ENCODE data around the gene SMIM20. TPM values are rescaled to one million over a fixed set of nuclear protein-coding genes. Genes with fewer than 3 reads are reported as not detected.

SMIM20 gene
- total and polyA plus RNA-seq, 4 experiments from 2014 or later, result 16.9 to 78.9 (median 33.0) TPM

- H3K36me3 ChIP-seq (ENCODE audit: insufficient read depth, low read length), result no peaks in the 10 kb centered on the region
- H3K4me1 Mint-ChIP-seq, result peaks cover 0 to 4% (median 0%) of the 10 kb centered on the region in 4 donors
- no peaks in the 10 kb centered on the region for H3K9me3 Mint-ChIP-seq
- no peaks in the 10 kb centered on the region for H3K4me1 ChIP-seq (ENCODE audit: insufficient read depth, low read length)
- H3K27ac ChIP-seq (ENCODE audit: low read depth, low read length), result no peak overlapping the region
- H3K36me3 Mint-ChIP-seq, result peaks cover 0 to 7% of the 10 kb centered on the region in 2 donors
- H3K9me3 ChIP-seq (ENCODE audit: control insufficient read depth in 1 of 2, low read length in 2 of 2), result no peaks in the 10 kb centered on the region
- H3K27me3 Mint-ChIP-seq, result no peaks in the 10 kb centered on the region
- no peak overlapping the region for H3K4me3 ChIP-seq (ENCODE audit: low read length in 2 of 2)
- intact Hi-C loops (cut with micrococcal nuclease), result no loop called here
- no peak overlapping the region for H3K4me3 Mint-ChIP-seq
- ChIA-PET POLR2A (ENCODE audit: partially characterized antibody) (no interaction called here), CTCF (ENCODE audit: partially characterized antibody) (no interaction called here)
- no peak overlapping the region for H3K27ac Mint-ChIP-seq
- H3K27me3 ChIP-seq (ENCODE audit: insufficient read depth, low read length), result no peaks in the 10 kb centered on the region
- no peak for DNase-seq
Measured at GRCh38 chr4:25890571-25891485, 23.2 kb upstream of the SMIM20 start.

- ChIA-PET POLR2A (ENCODE audit: partially characterized antibody) (no interaction called here), CTCF (ENCODE audit: partially characterized antibody) (no interaction called here)
- no peaks in the 10 kb centered on the region for H3K4me1 ChIP-seq (ENCODE audit: insufficient read depth, low read length)
- DNase-seq, result no peak
- no peak overlapping the region for H3K27ac ChIP-seq (ENCODE audit: low read depth, low read length)
- Mint-ChIP-seq H3K4me1 (peaks cover 0 to 4% (median 0%) of the 10 kb centered on the region in 4 donors), H3K36me3 (peaks cover 0 to 7% of the 10 kb centered on the region in 2 donors), H3K9me3 (no peaks in the 10 kb centered on the region), H3K27me3 (no peaks in the 10 kb centered on the region), H3K27ac (no peak overlapping the region), H3K4me3 (no peak overlapping the region)
- H3K4me3 ChIP-seq (ENCODE audit: low read length in 2 of 2), result no peak overlapping the region
- no peaks in the 10 kb centered on the region for H3K36me3 ChIP-seq (ENCODE audit: insufficient read depth, low read length)
- H3K9me3 ChIP-seq (ENCODE audit: control insufficient read depth in 1 of 2, low read length in 2 of 2), result no peaks in the 10 kb centered on the region
- H3K27me3 ChIP-seq (ENCODE audit: insufficient read depth, low read length), result no peaks in the 10 kb centered on the region
- intact Hi-C loops (cut with micrococcal nuclease), result no loop called here
Measured at GRCh38 chr4:25892796-25893195, 21.2 kb upstream of the SMIM20 start.

GRCh38 chr4:25896776-25897539 is 17.1 kb upstream of the SMIM20 start:
- Histone ChIP-seq H3K36me3 (ENCODE audit: insufficient read depth, low read length) (no peaks in the 10 kb centered on the region), H3K27me3 (ENCODE audit: insufficient read depth, low read length) (no peaks in the 10 kb centered on the region), H3K9me3 (ENCODE audit: control insufficient read depth in 1 of 2, low read length in 2 of 2) (no peaks in the 10 kb centered on the region), H3K27ac (ENCODE audit: low read depth, low read length) (no peak overlapping the region), H3K4me1 (ENCODE audit: insufficient read depth, low read length) (no peaks in the 10 kb centered on the region), H3K4me3 (ENCODE audit: low read length in 2 of 2) (no peak overlapping the region)
- DNase-seq, result no peak
- H3K4me3 Mint-ChIP-seq, result no peak overlapping the region
- ChIA-PET POLR2A (ENCODE audit: partially characterized antibody) (no interaction called here), CTCF (ENCODE audit: partially characterized antibody) (no interaction called here)
- no peaks in the 10 kb centered on the region for H3K4me1 Mint-ChIP-seq
- peaks cover 0 to 7% of the 10 kb centered on the region in 2 donors for H3K36me3 Mint-ChIP-seq
- H3K9me3 Mint-ChIP-seq, result no peaks in the 10 kb centered on the region
- intact Hi-C loops (cut with micrococcal nuclease), result no loop called here
- no peaks in the 10 kb centered on the region for H3K27me3 Mint-ChIP-seq
- no peak overlapping the region for H3K27ac Mint-ChIP-seq

GRCh38 chr4:25900310-25900709 is 13.7 kb upstream of the SMIM20 start:
- DNase-seq, result no peak
- Mint-ChIP-seq H3K4me3 (no peak overlapping the region), H3K36me3 (peaks cover 0 to 4% of the 10 kb centered on the region in 2 donors), H3K27me3 (peaks cover 0 to 1% of the 10 kb centered on the region in 2 donors), H3K9me3 (no peaks in the 10 kb centered on the region), H3K27ac (no peak overlapping the region), H3K4me1 (no peaks in the 10 kb centered on the region)
- Histone ChIP-seq H3K9me3 (ENCODE audit: control insufficient read depth in 1 of 2, low read length in 2 of 2) (no peaks in the 10 kb centered on the region), H3K36me3 (ENCODE audit: insufficient read depth, low read length) (no peaks in the 10 kb centered on the region), H3K4me1 (ENCODE audit: insufficient read depth, low read length) (no peaks in the 10 kb centered on the region), H3K27ac (ENCODE audit: low read depth, low read length) (no peak overlapping the region), H3K27me3 (ENCODE audit: insufficient read depth, low read length) (no peaks in the 10 kb centered on the region), H3K4me3 (ENCODE audit: low read length in 2 of 2) (no peak overlapping the region)
- ChIA-PET CTCF (ENCODE audit: partially characterized antibody) (no interaction called here), POLR2A (ENCODE audit: partially characterized antibody) (no interaction called here)
- intact Hi-C loops (cut with micrococcal nuclease), result no loop called here

- intact Hi-C loops (cut with micrococcal nuclease), result no loop called here
- Histone ChIP-seq H3K9me3 (ENCODE audit: control insufficient read depth in 1 of 2, low read length in 2 of 2) (no peaks in the 10 kb centered on the region), H3K27me3 (ENCODE audit: insufficient read depth, low read length) (no peaks in the 10 kb centered on the region), H3K4me3 (ENCODE audit: low read length in 2 of 2) (no peak overlapping the region), H3K27ac (ENCODE audit: low read depth, low read length) (no peak overlapping the region), H3K4me1 (ENCODE audit: insufficient read depth, low read length) (no peaks in the 10 kb centered on the region), H3K36me3 (ENCODE audit: insufficient read depth, low read length) (no peaks in the 10 kb centered on the region)
- H3K9me3 Mint-ChIP-seq, result no peaks in the 10 kb centered on the region
- POLR2A ChIA-PET (ENCODE audit: partially characterized antibody), result no interaction called here
- DNase-seq, result no peak
- H3K27me3 Mint-ChIP-seq, result peaks cover 0 to 1% of the 10 kb centered on the region in 2 donors
- peaks cover 0 to 3% of the 10 kb centered on the region in 2 donors for H3K36me3 Mint-ChIP-seq
- CTCF ChIA-PET (ENCODE audit: partially characterized antibody), result no interaction called here
- no peak overlapping the region for H3K4me3 Mint-ChIP-seq
- no peak overlapping the region for H3K27ac Mint-ChIP-seq
- H3K4me1 Mint-ChIP-seq, result no peaks in the 10 kb centered on the region
Measured at GRCh38 chr4:25901030-25901430, 13.0 kb upstream of the SMIM20 start.

GRCh38 chr4:25903900-25904747 is 9.9 kb upstream of the SMIM20 start:
- Mint-ChIP-seq H3K4me3 (no peak overlapping the region), H3K27ac (no peak overlapping the region), H3K4me1 (no peaks in the 10 kb centered on the region), H3K27me3 (peaks cover 0 to 1% of the 10 kb centered on the region in 2 donors), H3K9me3 (peaks cover 0 to 3% (median 0%) of the 10 kb centered on the region in 8 donors), H3K36me3 (peaks cover 0 to 7% of the 10 kb centered on the region in 2 donors)
- no peaks in the 10 kb centered on the region for H3K4me1 ChIP-seq (ENCODE audit: insufficient read depth, low read length)
- intact Hi-C loops (cut with micrococcal nuclease), result no loop called here
- POLR2A ChIA-PET (ENCODE audit: partially characterized antibody), result no interaction called here
- no peak overlapping the region for H3K4me3 ChIP-seq (ENCODE audit: low read length in 2 of 2)
- no peaks in the 10 kb centered on the region for H3K36me3 ChIP-seq (ENCODE audit: insufficient read depth, low read length)
- no peaks in the 10 kb centered on the region for H3K27me3 ChIP-seq (ENCODE audit: insufficient read depth, low read length)
- CTCF ChIA-PET (ENCODE audit: partially characterized antibody), result no interaction called here
- no peak for DNase-seq
- no peaks in the 10 kb centered on the region for H3K9me3 ChIP-seq (ENCODE audit: control insufficient read depth in 1 of 2, low read length in 2 of 2)
- H3K27ac ChIP-seq (ENCODE audit: low read depth, low read length), result no peak overlapping the region

GRCh38 chr4:25904748-25905082 is 9.3 kb upstream of the SMIM20 start:
- no peaks in the 10 kb centered on the region for H3K4me1 Mint-ChIP-seq
- no peaks in the 10 kb centered on the region for H3K4me1 ChIP-seq (ENCODE audit: insufficient read depth, low read length)
- no peak overlapping the region for H3K27ac ChIP-seq (ENCODE audit: low read depth, low read length)
- no peak overlapping the region for H3K4me3 Mint-ChIP-seq
- no peaks in the 10 kb centered on the region for H3K36me3 ChIP-seq (ENCODE audit: insufficient read depth, low read length)
- CTCF ChIA-PET (ENCODE audit: partially characterized antibody), result no interaction called here
- H3K9me3 ChIP-seq (ENCODE audit: control insufficient read depth in 1 of 2, low read length in 2 of 2), result no peaks in the 10 kb centered on the region
- POLR2A ChIA-PET (ENCODE audit: partially characterized antibody), result no interaction called here
- DNase-seq, result no peak
- no peaks in the 10 kb centered on the region for H3K27me3 ChIP-seq (ENCODE audit: insufficient read depth, low read length)
- peaks cover 0 to 7% of the 10 kb centered on the region in 2 donors for H3K36me3 Mint-ChIP-seq
- intact Hi-C loops (cut with micrococcal nuclease), result no loop called here
- H3K27ac Mint-ChIP-seq, result no peak overlapping the region
- H3K9me3 Mint-ChIP-seq, result peaks cover 0 to 5% (median 0%) of the 10 kb centered on the region in 8 donors
- H3K27me3 Mint-ChIP-seq, result peaks cover 0 to 1% of the 10 kb centered on the region in 2 donors
- no peak overlapping the region for H3K4me3 ChIP-seq (ENCODE audit: low read length in 2 of 2)
